PC-3 (cell line): ENCODE measurements around the gene PPHLN1. TPM values are rescaled to one million over a fixed set of nuclear protein-coding genes. Genes with fewer than 3 reads are reported as not detected.

ENCODE experiments used
- ATAC-seq: fragments of 200-7000 bp; cut with Tn5 transposase; 2 replicates; pipeline ENCODE4 v1.9.1; 2020; ENCODE audit warnings: mild to moderate bottlenecking, moderate library complexity
- BruUV-seq: library from RNA; stranded (reverse); fragments of 400-500 nt; replicated peaks from 2 replicates; lab custom pipeline; 2021; lab: Mats Ljungman, UMichigan
- CTCF ChIA-PET: fragments of 300-600 bp; sonication (Branson Sonifier 250); formaldehyde crosslinking; loops from one replicate; lab custom pipeline; 2022; ENCODE audit warnings: antibody characterized with exemption; lab: Charles Lee
- POLR2A ChIA-PET: fragments of 300-600 bp; sonication (Branson Sonifier 250); formaldehyde crosslinking; loops from one replicate; lab custom pipeline; 2022; ENCODE audit warnings: antibody characterized with exemption; ENCODE audit not compliant: unreplicated experiment; lab: Charles Lee
- DNase-seq: peaks from one replicate; pipeline ENCODE4 v3.0.0-alpha.2; 2015
- H2AFZ ChIP-seq: fragments of 300-600 bp; sonication (generic); 2 replicates; pipeline ENCODE4 v1.6.0; 2016; ENCODE audit warnings: antibody characterized with exemption, low read length
- H3F3A ChIP-seq: fragments of 300-600 bp; sonication (generic); one replicate; pipeline ENCODE4 v1.6.0; 2017; ENCODE audit warnings: antibody characterized with exemption, low read length, control low read depth, mild to moderate bottlenecking; ENCODE audit not compliant: unreplicated experiment
- H3K27ac ChIP-seq: fragments of 300-600 bp; sonication (generic); 2 replicates; pipeline ENCODE4 v1.5.1; 2016; ENCODE audit warnings: mild to moderate bottlenecking, low read length
- H3K27me3 ChIP-seq: fragments of 300-600 bp; sonication (generic); 2 replicates; pipeline ENCODE4 v1.6.1; 2016; ENCODE audit warnings: low read length, mixed read lengths
- H3K36me3 ChIP-seq: fragments of 300-600 bp; sonication (generic); 2 replicates; pipeline ENCODE4 v1.6.1; 2016; ENCODE audit warnings: low read depth, mixed run types, low read length, mixed read lengths
- H3K4me1 ChIP-seq: fragments of 300-600 bp; sonication (generic); 2 replicates; pipeline ENCODE4 v1.5.1; 2016; ENCODE audit warnings: low read length; ENCODE audit not compliant: insufficient read depth
- H3K4me2 ChIP-seq: fragments of 300-600 bp; sonication (generic); 2 replicates; pipeline ENCODE4 v1.6.0; 2016; ENCODE audit warnings: low read length
- H3K4me3 ChIP-seq: fragments of 300-600 bp; sonication (generic); 2 replicates; pipeline ENCODE4 v1.5.1; 2016; ENCODE audit warnings: mild to moderate bottlenecking, low read length, mixed read lengths
- H3K79me2 ChIP-seq: fragments of 300-600 bp; sonication (generic); 2 replicates; pipeline ENCODE4 v1.6.1; 2017; ENCODE audit warnings: low read length, mixed read lengths
- H3K9ac ChIP-seq: fragments of 300-600 bp; sonication (generic); 2 replicates; pipeline ENCODE4 v1.6.0; 2016; ENCODE audit warnings: mild to moderate bottlenecking, low read length
- H3K9me2 ChIP-seq: fragments of 300-600 bp; sonication (generic); replicated peaks from 2 replicates; pipeline ENCODE4 v1.6.1; 2016; ENCODE audit warnings: mixed run types, low read length, mixed read lengths
- H3K9me3 ChIP-seq: fragments of 300-600 bp; sonication (generic); 2 replicates; pipeline ENCODE4 v1.6.1; 2016; ENCODE audit warnings: low read length, mixed read lengths
- H4K20me1 ChIP-seq: fragments of 300-600 bp; sonication (generic); 2 replicates; pipeline ENCODE4 v1.6.1; 2016; ENCODE audit warnings: low read length, mixed read lengths
- EZH2 ChIP-seq: fragments of 300-600 bp; sonication (generic); IDR thresholded peaks from one replicate; pipeline ENCODE4 v1.6.1; 2017; ENCODE audit warnings: antibody characterized with exemption, mild to moderate bottlenecking, low read length; ENCODE audit not compliant: unreplicated experiment
- EZH2phosphoT487 ChIP-seq: fragments of 300-600 bp; sonication (generic); IDR thresholded peaks from 2 replicates; pipeline ENCODE4 v1.6.1; 2018; ENCODE audit warnings: mild to moderate bottlenecking, antibody characterized with exemption, low read length, borderline replicate concordance
- intact Hi-C: fragments of 100-400 bp; cut with micrococcal nuclease; formaldehyde crosslinking; loops from 2 replicates; pipeline ENCODE4 v1.9.0; 2023
- total RNA-seq: library from RNA; depleted of rRNA; stranded (reverse); fragments of >200 nt; gene quantifications from 2 replicates; pipeline ENCODE4 v1.2.3, GENCODE V29; 2014
- TF ChIP-seq, protein P1 (sequence below): fragments of 300-600 bp; sonication (generic); conservative IDR thresholded peaks from 2 replicates; pipeline ENCODE4 v1.5.1; 2017; ENCODE audit warnings: antibody characterized with exemption, low read depth, mild to moderate bottlenecking, low read length

The PPHLN1 gene
- total RNA-seq, 1 experiment from 2014 or later = 82.0 TPM

DNA sequence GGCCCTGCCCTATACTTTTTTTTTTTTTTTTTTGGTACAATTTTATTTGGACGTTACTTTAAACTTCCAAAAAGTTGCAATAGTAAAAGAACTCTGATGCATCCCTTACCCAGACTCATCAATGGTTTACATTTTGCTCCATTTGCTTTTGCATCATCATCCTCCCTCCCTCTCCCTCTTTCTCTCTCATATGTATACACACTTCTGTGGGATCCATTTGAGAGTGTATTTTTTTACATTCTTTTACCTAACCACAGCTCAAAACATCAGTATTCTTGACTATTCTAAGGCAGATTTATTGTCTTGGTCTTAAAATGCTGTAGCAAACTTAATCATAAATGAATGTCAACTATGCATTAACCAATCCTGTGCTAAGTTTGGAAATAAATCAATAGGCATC, 152.0 kb downstream of the PPHLN1 start:
- Histone ChIP-seq H3K4me3 (no peak overlapping the region), H3K9me2 (no peaks in the 10 kb centered on the region), H3K9ac (no peak overlapping the region), H3K4me1 (peaks cover 37% of the 10 kb centered on the region), H4K20me1 (no peaks in the 10 kb centered on the region; the same call in 1 of the 2 replicates), H3K27ac (no peak overlapping the region), H3K79me2 (peaks cover 81% of the 10 kb centered on the region), H3K27me3 (no peaks in the 10 kb centered on the region), H3F3A (no peaks in the 10 kb centered on the region), H3K9me3 (no peaks in the 10 kb centered on the region), H3K36me3 (no peaks in the 10 kb centered on the region), H3K4me2 (no peak overlapping the region), H2AFZ (no peak overlapping the region)
- ATAC-seq = no peak
- ChIA-PET CTCF (no interaction called here), POLR2A (no interaction called here)
- TF ChIP-seq EZH2 (no peak), EZH2phosphoT487 (no peak)
- TF ChIP-seq, protein P1, sequence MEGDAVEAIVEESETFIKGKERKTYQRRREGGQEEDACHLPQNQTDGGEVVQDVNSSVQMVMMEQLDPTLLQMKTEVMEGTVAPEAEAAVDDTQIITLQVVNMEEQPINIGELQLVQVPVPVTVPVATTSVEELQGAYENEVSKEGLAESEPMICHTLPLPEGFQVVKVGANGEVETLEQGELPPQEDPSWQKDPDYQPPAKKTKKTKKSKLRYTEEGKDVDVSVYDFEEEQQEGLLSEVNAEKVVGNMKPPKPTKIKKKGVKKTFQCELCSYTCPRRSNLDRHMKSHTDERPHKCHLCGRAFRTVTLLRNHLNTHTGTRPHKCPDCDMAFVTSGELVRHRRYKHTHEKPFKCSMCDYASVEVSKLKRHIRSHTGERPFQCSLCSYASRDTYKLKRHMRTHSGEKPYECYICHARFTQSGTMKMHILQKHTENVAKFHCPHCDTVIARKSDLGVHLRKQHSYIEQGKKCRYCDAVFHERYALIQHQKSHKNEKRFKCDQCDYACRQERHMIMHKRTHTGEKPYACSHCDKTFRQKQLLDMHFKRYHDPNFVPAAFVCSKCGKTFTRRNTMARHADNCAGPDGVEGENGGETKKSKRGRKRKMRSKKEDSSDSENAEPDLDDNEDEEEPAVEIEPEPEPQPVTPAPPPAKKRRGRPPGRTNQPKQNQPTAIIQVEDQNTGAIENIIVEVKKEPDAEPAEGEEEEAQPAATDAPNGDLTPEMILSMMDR = no peak
- intact Hi-C loops = loop anchor here (10.0 kb wide), 1 partner anchor 1173 kb away; no protein-coding TSS in a partner anchor
- BruUV-seq = no TSS peak
- DNase-seq = no peak

- no peaks in the 10 kb centered on the region for H3F3A ChIP-seq
- peak overlapping the region; percentile 78 for H3K4me3 ChIP-seq
- 0 out of 2 replicates have a peak overlapping the region, but pooled peaks have one; percentile 47 for H3K9ac ChIP-seq
- H3K79me2 ChIP-seq = peaks cover 67% of the 10 kb centered on the region
- intact Hi-C loops = loop anchor here (5.0 to 10.0 kb wide), 2 partner anchors 106 to 683 kb away; partner anchors contain the start of gene PRICKLE1
- H3K4me2 ChIP-seq = peak overlapping the region; percentile 93
- no peaks in the 10 kb centered on the region for H3K36me3 ChIP-seq
- CTCF ChIA-PET = no interaction called here
- no TSS peak for BruUV-seq
- H4K20me1 ChIP-seq = no peaks in the 10 kb centered on the region; the same call in 1 of the 2 replicates
- peaks cover 18% of the 10 kb centered on the region; the same call in 1 of the 2 replicates for H3K4me1 ChIP-seq
- H3K27me3 ChIP-seq = no peaks in the 10 kb centered on the region
- ATAC-seq (no peak), DNase-seq (no peak)
- no peak for TF ChIP-seq EZH2
- no peak for TF ChIP-seq EZH2phosphoT487
- TF ChIP-seq, protein P1 = no peak
- no peak overlapping the region for H3K27ac ChIP-seq
- H3K9me2 ChIP-seq = no peaks in the 10 kb centered on the region
- H3K9me3 ChIP-seq = no peaks in the 10 kb centered on the region
- POLR2A ChIA-PET = no interaction called here
- H2AFZ ChIP-seq = peak overlapping the region; percentile 91
Observed at GRCh38 chr12:42481368-42481767, 155.4 kb downstream of the PPHLN1 start.

- BruUV-seq = TSS peak; percentile 66
- peak; percentile 69 for DNase-seq
Observed at GRCh38 chr12:42482041-42482747, 156.2 kb downstream of the PPHLN1 start.

More at GRCh38 chr12:42482041-42482747, 156.2 kb downstream of the PPHLN1 start:
- CTCF ChIA-PET = interaction anchor here (0.6 to 1.9 kb wide), 6 partner anchors 79 to 800 kb away, joined by 3 to 19 read pairs (median 4); no protein-coding TSS in a partner anchor
- TF ChIP-seq EZH2 (no peak), EZH2phosphoT487 (no peak)
- TF ChIP-seq, protein P1 = no peak
- no peaks in the 10 kb centered on the region for H3K36me3 ChIP-seq
- H3K9me2 ChIP-seq = no peaks in the 10 kb centered on the region
- peak overlapping the region; percentile 47 for H3K9ac ChIP-seq
- H3K9me3 ChIP-seq = no peaks in the 10 kb centered on the region
- peak; percentile 54 for ATAC-seq
- peaks cover 62% of the 10 kb centered on the region for H3K79me2 ChIP-seq
- H4K20me1 ChIP-seq = no peaks in the 10 kb centered on the region; the same call in 1 of the 2 replicates
- peak overlapping the region; percentile 54 for H3K27ac ChIP-seq
- peak overlapping the region; percentile 91 for H2AFZ ChIP-seq
- H3K4me2 ChIP-seq = peak overlapping the region; percentile 93
- POLR2A ChIA-PET = no interaction called here
- peaks cover 18% of the 10 kb centered on the region; the same call in 1 of the 2 replicates for H3K4me1 ChIP-seq
- intact Hi-C loops = loop anchor here (1.0 to 10.0 kb wide), 6 partner anchors 87 to 855 kb away; partner anchors contain the start of gene PRICKLE1
- no peaks in the 10 kb centered on the region for H3F3A ChIP-seq
- peak overlapping the region; percentile 78 for H3K4me3 ChIP-seq
- no peaks in the 10 kb centered on the region for H3K27me3 ChIP-seq
